A673 (cell line): ENCODE data around the gene GPC6. TPM values are rescaled to one million over a fixed set of nuclear protein-coding genes. Genes with fewer than 3 reads are reported as not detected.

Experiments
- BruUV-seq: library from RNA; stranded (reverse); fragments of 400-500 nt; replicated peaks from 2 replicates; lab custom pipeline; 2021; lab: Mats Ljungman, UMichigan
- CTCF ChIA-PET: fragments of 300-600 bp; sonication (Branson Sonifier 250); formaldehyde crosslinking; loops from one replicate; lab custom pipeline; 2022; ENCODE audit warnings: antibody characterized with exemption; lab: Charles Lee
- POLR2A ChIA-PET: fragments of 300-600 bp; sonication (Branson Sonifier 250); formaldehyde crosslinking; loops from one replicate; lab custom pipeline; 2022; ENCODE audit warnings: antibody characterized with exemption; ENCODE audit not compliant: low non-redundant PET; lab: Charles Lee
- DNase-seq: peaks from one replicate; pipeline ENCODE4 v3.0.0-alpha.2; 2015; ENCODE audit warnings: low spot score
- H3K27ac ChIP-seq: fragments of 200-600 bp; sonication (generic); 2 replicates; pipeline ENCODE4 v1.5.1; 2016; ENCODE audit warnings: mixed run types, low read depth, mild to moderate bottlenecking, mixed read lengths, antibody characterized with exemption, low read length; ENCODE audit not compliant: poor library complexity, severe bottlenecking
- H3K27me3 ChIP-seq: fragments of 200-600 bp; sonication (generic); replicated peaks from 2 replicates; pipeline ENCODE4 v1.6.1; 2017; ENCODE audit warnings: mixed run types, low read depth, mild to moderate bottlenecking, mixed read lengths, antibody characterized with exemption, low read length; ENCODE audit not compliant: insufficient read depth, poor library complexity
- H3K36me3 ChIP-seq: fragments of 200-600 bp; sonication (generic); 2 replicates; pipeline ENCODE4 v1.6.1; 2016; ENCODE audit warnings: mixed run types, mild to moderate bottlenecking, mixed read lengths, antibody characterized with exemption, low read length; ENCODE audit not compliant: insufficient read depth, poor library complexity, severe bottlenecking
- H3K4me1 ChIP-seq: fragments of 200-600 bp; sonication (generic); 2 replicates; pipeline ENCODE4 v1.6.1; 2017; ENCODE audit warnings: mixed run types, mild to moderate bottlenecking, mixed read lengths, antibody characterized with exemption, low read length; ENCODE audit not compliant: insufficient read depth, poor library complexity, severe bottlenecking
- H3K4me3 ChIP-seq: fragments of 200-600 bp; sonication (generic); 2 replicates; pipeline ENCODE4 v1.5.1; 2016; ENCODE audit warnings: low read depth, mixed run types, mild to moderate bottlenecking, mixed read lengths, low read length; ENCODE audit not compliant: poor library complexity, severe bottlenecking
- H3K9me3 ChIP-seq: fragments of 200-600 bp; sonication (generic); 2 replicates; pipeline ENCODE4 v1.6.1; 2016; ENCODE audit warnings: mixed run types, low read depth, mild to moderate bottlenecking, mixed read lengths, antibody characterized with exemption, low read length; ENCODE audit not compliant: poor library complexity, severe bottlenecking
- CTCF ChIP-seq: fragments of 300-800, 200-600 bp; sonication (generic); conservative IDR thresholded peaks from 2 replicates; pipeline ENCODE4 v1.5.1; 2017; ENCODE audit warnings: low read depth, mild to moderate bottlenecking, antibody characterized with exemption, low read length, moderate library complexity, mixed read lengths
- EZH2 ChIP-seq: fragments of 200-600 bp; sonication (generic); IDR thresholded peaks from 2 replicates; pipeline ENCODE4 v1.6.1; 2017; ENCODE audit warnings: borderline replicate concordance, low read depth, mild to moderate bottlenecking, mixed read lengths, antibody characterized with exemption, low read length; ENCODE audit not compliant: poor library complexity, severe bottlenecking
- intact Hi-C: fragments of 100-400 bp; cut with micrococcal nuclease; formaldehyde crosslinking; loops from one replicate; pipeline ENCODE4 v1.10.0; 2022; ENCODE audit not compliant: unreplicated experiment
- total RNA-seq: library from RNA; stranded (reverse); gene quantifications from 2 replicates; pipeline ENCODE4 v1.2.3, GENCODE V29; 2021

GPC6 gene
- total RNA-seq, 1 experiment from 2014 or later: 23.3 TPM

DNA sequence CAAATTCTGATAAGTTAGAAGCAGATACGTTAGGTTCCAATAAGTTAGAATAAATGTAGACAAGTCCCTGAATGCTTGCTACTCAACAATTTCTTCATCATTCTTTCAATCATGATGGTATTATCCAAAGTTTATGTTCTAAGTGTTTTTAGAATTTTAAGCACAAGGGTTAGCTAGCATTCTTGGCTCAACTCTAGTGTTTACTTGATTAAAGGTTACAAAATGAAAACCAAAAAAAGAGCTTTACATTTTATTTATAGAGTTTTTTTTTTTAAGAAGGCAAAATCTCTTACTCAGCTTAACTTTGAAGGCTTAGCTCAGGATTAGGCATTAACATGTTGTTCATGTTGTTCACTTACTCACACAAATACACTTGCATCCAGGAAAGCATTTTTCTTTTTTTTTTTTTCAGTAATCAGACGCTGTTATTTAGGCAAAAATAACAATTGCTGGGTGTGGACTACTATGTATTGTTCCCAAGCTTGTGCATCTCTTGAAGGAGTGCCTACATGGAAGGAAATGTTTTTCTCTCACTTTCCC, 832.3 kb downstream of the GPC6 start:
- CTCF ChIA-PET: no interaction called here
- Histone ChIP-seq H3K4me3 (no peak overlapping the region), H3K27me3 (no peaks in the 10 kb centered on the region), H3K9me3 (no peaks in the 10 kb centered on the region), H3K36me3 (no peaks in the 10 kb centered on the region), H3K27ac (no peak overlapping the region), H3K4me1 (peaks cover 41% of the 10 kb centered on the region)
- TF ChIP-seq EZH2 (no peak), CTCF (no peak)
- intact Hi-C loops: no loop called here
- no peak for DNase-seq
- no TSS peak for BruUV-seq
- POLR2A ChIA-PET: no interaction called here

- intact Hi-C loops: no loop called here
- Histone ChIP-seq H3K9me3 (no peaks in the 10 kb centered on the region), H3K27me3 (no peaks in the 10 kb centered on the region), H3K27ac (no peak overlapping the region), H3K4me3 (no peak overlapping the region), H3K36me3 (no peaks in the 10 kb centered on the region), H3K4me1 (peaks cover 56% of the 10 kb centered on the region)
- DNase-seq: no peak
- TF ChIP-seq EZH2 (no peak), CTCF (no peak)
- POLR2A ChIA-PET: no interaction called here
- CTCF ChIA-PET: no interaction called here
- no TSS peak for BruUV-seq
Observed at GRCh38 chr13:94061301-94061700, 834.7 kb downstream of the GPC6 start.

- no peak for DNase-seq
- TF ChIP-seq EZH2: no peak
- no peak for TF ChIP-seq CTCF
- H3K4me3 ChIP-seq: no peak overlapping the region
- BruUV-seq: no TSS peak
- ChIA-PET POLR2A (interaction anchor here (0.6 kb wide), 1 partner anchor 24 kb away, joined by 3 read pairs; no protein-coding TSS in a partner anchor), CTCF (interaction anchor here (1.1 kb wide), 1 partner anchor 130 kb away, joined by 3 read pairs; no protein-coding TSS in a partner anchor)
- intact Hi-C loops: no loop called here
- H3K36me3 ChIP-seq: no peaks in the 10 kb centered on the region
- no peaks in the 10 kb centered on the region for H3K27me3 ChIP-seq
- no peak overlapping the region for H3K27ac ChIP-seq
- peaks cover 46% of the 10 kb centered on the region for H3K4me1 ChIP-seq
- no peaks in the 10 kb centered on the region for H3K9me3 ChIP-seq
Observed at GRCh38 chr13:94063096-94063495, 836.5 kb downstream of the GPC6 start.
